ENCODE measurements around the gene LAMB3.

LAMB3 gene

DNA sequence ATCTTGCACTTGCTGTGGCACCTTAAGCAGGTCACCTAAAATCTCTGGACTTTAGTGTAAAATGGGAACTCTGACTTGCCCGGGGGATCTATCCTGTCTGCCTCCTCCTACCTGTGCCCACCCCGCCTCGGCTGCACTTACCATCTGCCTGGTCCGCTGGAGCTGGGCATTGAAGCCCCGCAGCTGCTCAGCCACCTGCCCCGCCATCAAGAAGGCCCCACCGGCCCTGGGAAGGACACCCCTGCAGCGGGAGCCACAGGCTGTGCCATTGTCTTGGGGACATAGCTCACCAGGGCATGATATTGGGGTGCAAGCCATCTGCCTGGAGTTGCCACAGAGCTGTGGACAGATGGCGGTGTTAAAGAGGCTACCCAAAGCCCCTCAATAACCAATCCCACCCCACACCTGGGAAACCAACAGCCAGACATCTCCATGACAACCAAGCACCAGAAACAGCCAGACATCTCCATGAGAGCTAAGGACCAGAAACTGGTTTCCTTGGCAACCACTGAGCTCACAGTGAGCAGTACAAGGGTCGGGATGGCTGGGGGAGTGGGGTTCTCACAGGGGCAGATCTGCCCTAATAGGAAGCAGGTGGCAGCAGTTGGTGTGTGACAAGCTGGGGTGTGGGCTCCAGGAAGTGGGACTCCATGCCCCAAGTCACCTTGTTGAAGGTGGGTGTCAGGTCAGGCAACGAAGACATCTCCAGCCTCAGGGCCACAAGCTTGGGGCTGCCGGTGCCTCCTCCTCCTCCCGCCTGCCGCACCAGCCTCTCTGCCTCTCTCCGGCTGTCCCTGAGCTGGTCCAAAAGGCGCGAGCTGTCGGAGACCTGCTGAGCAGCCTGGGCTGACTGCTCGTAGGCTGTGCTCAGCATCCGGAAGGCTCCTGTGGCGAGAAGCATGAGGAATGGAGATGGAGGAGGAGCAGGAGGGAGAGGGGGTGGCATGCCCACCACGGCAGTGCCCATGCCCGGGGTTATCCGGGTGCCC, 29.1 kb downstream of the LAMB3 start:
- no peak overlapping the region for H3K4me3 ChIP-seq (ENCODE audit: low read depth, low read length)
- DNase-seq (ENCODE audit: low read depth), result no peak
- TF ChIP-seq, protein P1, sequence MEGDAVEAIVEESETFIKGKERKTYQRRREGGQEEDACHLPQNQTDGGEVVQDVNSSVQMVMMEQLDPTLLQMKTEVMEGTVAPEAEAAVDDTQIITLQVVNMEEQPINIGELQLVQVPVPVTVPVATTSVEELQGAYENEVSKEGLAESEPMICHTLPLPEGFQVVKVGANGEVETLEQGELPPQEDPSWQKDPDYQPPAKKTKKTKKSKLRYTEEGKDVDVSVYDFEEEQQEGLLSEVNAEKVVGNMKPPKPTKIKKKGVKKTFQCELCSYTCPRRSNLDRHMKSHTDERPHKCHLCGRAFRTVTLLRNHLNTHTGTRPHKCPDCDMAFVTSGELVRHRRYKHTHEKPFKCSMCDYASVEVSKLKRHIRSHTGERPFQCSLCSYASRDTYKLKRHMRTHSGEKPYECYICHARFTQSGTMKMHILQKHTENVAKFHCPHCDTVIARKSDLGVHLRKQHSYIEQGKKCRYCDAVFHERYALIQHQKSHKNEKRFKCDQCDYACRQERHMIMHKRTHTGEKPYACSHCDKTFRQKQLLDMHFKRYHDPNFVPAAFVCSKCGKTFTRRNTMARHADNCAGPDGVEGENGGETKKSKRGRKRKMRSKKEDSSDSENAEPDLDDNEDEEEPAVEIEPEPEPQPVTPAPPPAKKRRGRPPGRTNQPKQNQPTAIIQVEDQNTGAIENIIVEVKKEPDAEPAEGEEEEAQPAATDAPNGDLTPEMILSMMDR (IDR thresholded peaks at IDR 0.05; ENCODE audit: low read depth, low read length, missing control alignments), result no peak

DNA sequence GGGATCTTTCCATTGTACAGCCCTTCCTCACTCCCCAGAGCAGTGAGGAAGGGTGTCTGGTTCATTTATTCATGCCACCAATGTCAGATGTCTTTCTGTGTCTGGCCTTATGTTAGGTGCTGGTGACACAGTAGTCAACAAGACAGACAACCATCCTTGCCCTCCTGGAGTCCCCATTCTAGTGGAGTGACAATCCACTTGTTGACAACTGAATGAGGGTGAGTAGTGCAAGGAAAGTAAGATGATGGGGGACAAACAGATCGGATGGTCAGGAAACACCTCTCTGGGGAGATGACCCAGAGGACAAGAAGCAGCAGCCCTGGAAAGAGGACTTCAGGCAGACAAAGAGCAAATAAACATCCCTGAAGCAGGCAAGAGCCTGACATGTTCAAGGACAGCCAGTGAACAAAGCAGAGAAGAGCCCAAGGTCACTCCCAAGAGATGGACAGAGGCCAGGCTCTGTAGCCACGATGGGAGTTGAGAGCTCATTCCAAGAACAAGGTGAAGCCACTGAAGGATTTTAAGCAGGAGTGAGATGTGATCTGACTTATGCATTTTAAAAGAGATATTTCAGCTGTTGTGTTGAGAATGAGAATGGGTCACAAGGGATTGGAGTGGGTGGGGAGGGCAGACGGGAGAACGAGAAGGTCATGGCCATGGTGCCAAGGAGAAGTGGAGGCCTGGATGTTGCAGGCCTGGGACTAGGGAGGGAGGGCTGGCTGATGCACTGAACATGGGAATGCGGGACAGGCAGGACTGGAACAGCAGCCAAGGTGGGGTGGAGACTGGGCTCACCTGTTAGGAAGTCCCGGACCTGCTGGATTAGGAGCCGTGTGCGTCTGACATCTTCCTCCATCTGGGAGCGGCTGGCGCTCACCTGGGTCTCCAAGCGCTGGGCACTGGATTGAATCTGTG, 30.2 kb downstream of the LAMB3 start:
- no peak overlapping the region for H3K4me3 ChIP-seq (ENCODE audit: low read depth, low read length)

DNA sequence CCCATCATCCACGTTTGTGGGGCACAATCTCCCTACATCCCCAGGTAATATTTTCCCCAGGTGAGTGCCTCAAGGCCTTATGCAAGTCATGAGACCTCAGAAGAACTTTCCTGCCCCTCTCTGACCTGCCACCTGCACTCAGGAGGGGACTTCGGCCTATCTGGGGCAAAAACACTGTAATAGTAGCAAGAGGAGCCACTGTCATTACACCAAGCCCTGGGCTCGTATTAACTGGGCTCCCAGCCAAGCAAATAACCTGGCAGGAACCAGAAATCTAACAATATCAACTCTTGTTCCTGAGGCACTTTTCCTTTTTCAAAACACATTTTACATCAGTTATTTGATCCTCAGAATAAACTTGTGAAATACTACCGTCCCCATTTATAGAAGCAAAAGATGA, 30.9 kb downstream of the LAMB3 start:
- H3K4me3 ChIP-seq (ENCODE audit: low read depth, low read length), result no peak overlapping the region
- DNase-seq (ENCODE audit: low read depth), result no peak
- TF ChIP-seq, protein P1 (IDR thresholded peaks at IDR 0.05; ENCODE audit: low read depth, low read length, missing control alignments), result no peak

More for the DNA sequence above, 30.2 kb downstream of the LAMB3 start:
- no peak for DNase-seq (ENCODE audit: low read depth)
- TF ChIP-seq, protein P1 (IDR thresholded peaks at IDR 0.05; ENCODE audit: low read depth, low read length, missing control alignments), result no peak

DNA sequence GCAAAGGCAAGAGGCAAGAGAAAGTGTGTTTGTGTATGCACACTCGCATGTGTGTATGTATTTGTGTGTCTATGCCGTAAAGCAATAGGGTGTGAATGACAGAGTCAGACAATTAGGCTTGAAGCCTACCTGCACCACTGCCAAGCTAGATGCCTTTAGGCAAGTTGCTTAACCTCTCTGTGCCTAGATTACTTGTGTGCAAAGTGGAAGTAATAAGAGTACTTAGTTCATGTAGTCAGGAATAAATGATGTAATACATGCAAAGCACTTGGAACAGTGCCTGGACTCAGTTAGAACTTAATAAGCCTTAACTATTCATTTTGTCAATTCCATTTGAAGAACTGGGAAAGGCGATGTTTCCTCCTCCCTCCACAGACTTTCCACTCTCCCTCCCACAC, 31.7 kb downstream of the LAMB3 start:
- no peak overlapping the region for H3K4me3 ChIP-seq (ENCODE audit: low read depth, low read length)
- DNase-seq (ENCODE audit: low read depth), result no peak
- TF ChIP-seq, protein P1 (IDR thresholded peaks at IDR 0.05; ENCODE audit: low read depth, low read length, missing control alignments), result no peak

DNA sequence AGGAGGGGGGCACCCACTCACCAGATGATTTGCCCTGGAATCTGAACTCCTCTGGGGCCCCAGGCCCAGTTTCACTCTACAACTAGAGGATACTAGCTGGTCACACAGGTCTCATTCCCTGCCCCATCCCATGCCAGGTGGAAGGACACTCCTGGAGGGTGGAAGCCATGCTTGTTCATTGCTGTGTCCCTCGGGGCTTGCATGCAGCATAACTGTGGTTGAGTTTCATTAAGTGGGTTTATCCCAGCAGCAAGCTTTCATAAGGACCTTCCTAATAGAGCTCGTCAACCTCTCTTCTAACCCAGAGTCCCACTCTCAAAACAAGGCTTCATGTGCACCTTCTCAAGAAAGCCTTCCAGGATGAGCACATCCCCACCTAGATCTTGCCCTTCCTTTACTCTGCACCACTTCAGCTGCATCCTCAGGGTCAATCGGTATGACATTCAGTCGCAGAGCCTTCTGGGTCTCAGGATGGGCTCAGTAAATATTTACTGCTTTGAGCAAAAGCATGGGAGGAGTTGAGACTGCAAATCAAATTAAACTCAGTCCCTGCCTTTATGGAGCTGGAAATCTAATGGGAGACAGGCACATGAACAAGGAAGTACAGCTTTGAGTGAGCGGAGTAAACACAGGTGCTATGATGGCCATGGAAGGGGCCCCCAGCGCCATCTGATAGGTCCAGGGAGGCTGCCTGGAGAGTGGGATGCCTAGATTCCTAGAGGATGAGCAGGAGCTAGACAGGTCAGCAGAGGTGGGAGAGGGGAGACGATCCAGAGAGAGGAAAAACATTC, 32.3 kb downstream of the LAMB3 start:
- TF ChIP-seq, protein P1 (IDR thresholded peaks at IDR 0.05; ENCODE audit: low read depth, low read length, missing control alignments), result no peak
- DNase-seq (ENCODE audit: low read depth), result no peak
- no peak overlapping the region for H3K4me3 ChIP-seq (ENCODE audit: low read depth, low read length)

DNA sequence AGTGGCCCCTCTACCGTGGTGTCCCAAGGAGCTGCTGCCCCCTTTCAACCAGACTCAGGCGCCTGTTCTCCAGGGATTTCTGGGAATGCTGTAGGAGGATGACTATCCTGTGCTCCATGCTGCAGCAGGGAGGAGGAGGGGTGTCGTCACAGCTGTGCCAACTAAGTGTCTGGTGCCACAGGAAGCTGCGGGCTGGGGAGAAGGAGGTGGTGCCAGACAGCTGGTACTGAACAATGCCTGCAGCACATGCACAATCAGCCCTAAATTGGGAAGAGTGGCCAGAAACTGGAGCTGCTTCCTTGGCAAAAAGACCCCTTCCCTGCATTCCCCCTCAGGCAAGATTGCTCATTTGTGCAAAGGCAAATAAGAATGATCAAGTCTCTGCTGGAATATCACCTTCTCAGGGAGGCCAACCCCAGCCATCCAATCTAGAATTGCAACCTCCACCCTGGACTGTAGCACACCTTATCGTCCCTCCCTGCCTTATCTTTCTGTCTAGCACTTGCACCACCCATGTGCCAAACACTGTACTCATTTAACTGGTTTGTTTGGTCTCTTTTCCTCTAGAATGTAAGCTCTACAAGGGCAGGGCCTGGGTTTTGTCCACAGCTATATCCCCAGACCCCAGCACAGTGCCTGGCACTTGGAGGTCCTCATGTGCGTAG, 33.3 kb downstream of the LAMB3 start:
- H3K4me3 ChIP-seq (ENCODE audit: low read depth, low read length), result no peak overlapping the region
- no peak for DNase-seq (ENCODE audit: low read depth)
- TF ChIP-seq, protein P1 (IDR thresholded peaks at IDR 0.05; ENCODE audit: low read depth, low read length, missing control alignments), result no peak

All from GM12864 (cell line).